GM18505 (cell line): Measurements from ENCODE around the gene MRM2.

Experiments
- ATAC-seq: cut with Tn5 transposase; IDR thresholded peaks from one replicate; pipeline ENCODE4 v1.9.1; 2021; ENCODE audit not compliant: unreplicated experiment
- POLR2A ChIP-seq: IDR thresholded peaks from 4 replicates; pipeline ENCODE4 v1.6.1; 2011; ENCODE audit warnings: borderline replicate concordance; ENCODE audit not compliant: insufficient read depth, insufficient read length; ENCODE audit errors: extremely low read depth

Gene MRM2

GRCh38 chr7:2199528-2199927, 42.5 kb downstream of the MRM2 start:
- no peak for TF ChIP-seq POLR2A
- no peak for ATAC-seq

GRCh38 chr7:2198760-2199159, 43.2 kb downstream of the MRM2 start:
- no peak for TF ChIP-seq POLR2A
- ATAC-seq: no peak

- no peak for ATAC-seq
- TF ChIP-seq POLR2A: no peak
These were observed 43.8 kb downstream of the MRM2 start for GRCh38 chr7:2198206-2198605.

- no peak for ATAC-seq
- no peak for TF ChIP-seq POLR2A
These were observed 44.4 kb downstream of the MRM2 start for GRCh38 chr7:2197436-2198155.

GRCh38 chr7:2196381-2197378, 45.3 kb downstream of the MRM2 start:
- TF ChIP-seq POLR2A: no peak
- ATAC-seq: no peak

GRCh38 chr7:2195400-2196246, 46.4 kb downstream of the MRM2 start:
- no peak for ATAC-seq
- TF ChIP-seq POLR2A: no peak

- ATAC-seq: no peak
- TF ChIP-seq POLR2A: no peak
These were observed 48.3 kb downstream of the MRM2 start for GRCh38 chr7:2193575-2194305.

GRCh38 chr7:2192831-2193534, 49.0 kb downstream of the MRM2 start:
- TF ChIP-seq POLR2A: no peak
- no peak for ATAC-seq

- ATAC-seq: no peak
- no peak for TF ChIP-seq POLR2A
These were observed 51.0 kb downstream of the MRM2 start for GRCh38 chr7:2191016-2191415.

- ATAC-seq: no peak
- TF ChIP-seq POLR2A: no peak
These were observed 51.5 kb downstream of the MRM2 start for GRCh38 chr7:2190531-2190930.

GRCh38 chr7:2186166-2186565, 55.8 kb downstream of the MRM2 start:
- TF ChIP-seq POLR2A: no peak
- ATAC-seq: no peak

GRCh38 chr7:2185715-2186114, 56.3 kb downstream of the MRM2 start:
- no peak for ATAC-seq
- no peak for TF ChIP-seq POLR2A
